Right renal pelvis (tissue), 4 donors: ENCODE data around the gene ZNF618. TPM values are rescaled to one million over a fixed set of nuclear protein-coding genes. Genes with fewer than 3 reads are reported as not detected.

Source experiments
- DNase-seq, 4 donors: peaks; one replicate each; pipeline ENCODE4 v3.0.0-alpha.2; 2013; ENCODE audit warnings: low read depth in 4 of 4, low spot score in 3 of 4, missing footprints in 1 of 4
- polyA plus RNA-seq, 4 donors: library from polyadenylated mRNA; unstranded; fragments of 120-200 nt; gene quantifications; one replicate each; pipeline ENCODE4 v1.2.1, GENCODE V29; 2013; ENCODE audit not compliant: insufficient read length in 4 of 4

ZNF618 gene
- polyA plus RNA-seq, 4 donors = 40.2 to 43.4 (median 41.8) TPM

DNA sequence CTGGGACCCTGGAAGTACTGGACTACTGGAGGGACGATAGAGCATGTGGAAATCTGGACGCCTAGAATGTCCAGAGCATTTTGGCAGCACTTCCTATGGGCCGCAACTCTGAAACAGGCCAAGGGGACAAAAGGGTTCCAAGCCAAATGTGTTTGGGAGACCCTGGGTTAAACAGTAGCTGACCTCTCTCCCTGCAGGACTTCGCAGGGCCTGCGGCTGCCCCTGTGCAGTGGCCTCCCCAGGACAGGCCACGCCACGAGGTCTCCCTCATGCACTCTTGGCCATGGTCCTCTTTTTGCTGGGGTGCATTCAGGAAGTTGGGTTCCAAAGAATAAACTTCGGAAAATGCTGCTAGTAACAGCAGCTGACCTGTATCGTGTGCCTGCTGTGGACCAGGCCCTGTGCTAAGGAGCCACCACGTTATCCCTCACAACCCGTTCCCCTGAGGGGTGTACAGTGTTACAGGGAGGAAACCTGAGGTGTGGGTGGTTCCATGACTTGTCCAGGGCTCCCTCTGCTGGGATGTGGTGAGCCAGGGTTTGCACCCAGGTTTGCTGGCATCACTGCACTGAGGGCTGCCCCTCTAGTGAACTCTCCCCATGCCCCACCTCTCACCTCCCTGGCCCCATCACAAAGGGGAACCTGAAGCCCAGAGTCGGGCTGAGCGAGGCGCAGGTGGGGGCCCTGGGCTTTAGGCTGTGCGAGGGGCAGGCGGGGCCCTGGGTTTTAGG lies 122.6 kb downstream of the ZNF618 start:
- no peak for DNase-seq

DNA sequence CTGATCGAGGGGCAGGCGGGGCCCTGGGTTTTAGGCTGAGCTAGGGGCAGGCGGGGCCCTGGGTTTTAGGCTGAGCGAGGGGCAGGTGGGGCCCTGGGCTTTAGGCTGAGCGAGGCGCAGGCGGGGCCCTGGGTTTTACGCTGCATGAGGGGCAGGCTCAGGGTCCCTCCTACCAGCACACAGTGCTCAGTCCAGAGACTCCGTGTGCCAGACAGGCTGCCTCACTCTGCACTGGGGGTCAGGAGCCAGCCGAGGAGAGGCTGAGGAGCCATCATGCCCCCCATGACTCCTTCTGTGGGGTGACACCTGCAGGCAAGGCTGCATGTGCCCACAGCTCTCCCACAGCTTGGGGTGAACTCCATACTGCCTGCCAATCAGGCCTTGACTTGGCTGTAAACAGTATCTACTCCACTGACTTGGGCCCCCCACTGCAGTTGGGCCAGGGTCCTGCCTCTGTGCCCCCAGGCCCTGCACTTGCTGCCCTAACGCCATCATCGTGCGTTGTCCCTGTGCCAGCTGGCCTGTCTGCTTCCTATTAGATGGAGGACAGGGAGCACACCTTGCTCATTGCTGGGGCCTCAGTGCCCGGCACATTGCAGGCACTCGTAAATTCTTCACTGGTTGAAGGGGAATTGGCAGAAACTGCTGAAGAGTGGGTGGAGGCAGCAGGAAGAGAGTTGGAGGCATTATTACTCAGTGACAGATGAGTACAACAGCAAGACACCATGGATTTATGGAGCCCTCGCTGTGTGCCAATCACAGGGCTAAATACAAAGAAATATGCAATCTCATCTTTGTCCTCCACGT lies 123.3 kb downstream of the ZNF618 start:
- DNase-seq = no peak

DNA sequence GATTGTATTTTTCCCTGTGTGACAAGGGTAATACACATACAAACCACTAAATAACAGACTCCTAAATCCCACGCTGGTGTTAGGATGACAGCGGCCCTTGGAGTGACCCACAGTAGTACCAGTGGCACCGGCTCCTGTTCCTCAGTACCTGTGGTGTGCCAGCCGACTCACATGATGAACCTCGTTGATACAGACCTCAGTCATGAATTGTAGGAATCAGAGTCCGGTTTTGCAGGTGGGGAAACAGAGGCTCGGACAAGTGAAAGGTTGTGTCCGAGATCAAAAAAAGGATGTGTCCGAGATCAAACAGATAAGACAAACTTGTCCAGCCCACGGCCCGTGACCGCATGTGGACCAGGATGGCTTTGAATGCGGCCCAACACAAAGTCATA lies 124.0 kb downstream of the ZNF618 start:
- no peak for DNase-seq

DNA sequence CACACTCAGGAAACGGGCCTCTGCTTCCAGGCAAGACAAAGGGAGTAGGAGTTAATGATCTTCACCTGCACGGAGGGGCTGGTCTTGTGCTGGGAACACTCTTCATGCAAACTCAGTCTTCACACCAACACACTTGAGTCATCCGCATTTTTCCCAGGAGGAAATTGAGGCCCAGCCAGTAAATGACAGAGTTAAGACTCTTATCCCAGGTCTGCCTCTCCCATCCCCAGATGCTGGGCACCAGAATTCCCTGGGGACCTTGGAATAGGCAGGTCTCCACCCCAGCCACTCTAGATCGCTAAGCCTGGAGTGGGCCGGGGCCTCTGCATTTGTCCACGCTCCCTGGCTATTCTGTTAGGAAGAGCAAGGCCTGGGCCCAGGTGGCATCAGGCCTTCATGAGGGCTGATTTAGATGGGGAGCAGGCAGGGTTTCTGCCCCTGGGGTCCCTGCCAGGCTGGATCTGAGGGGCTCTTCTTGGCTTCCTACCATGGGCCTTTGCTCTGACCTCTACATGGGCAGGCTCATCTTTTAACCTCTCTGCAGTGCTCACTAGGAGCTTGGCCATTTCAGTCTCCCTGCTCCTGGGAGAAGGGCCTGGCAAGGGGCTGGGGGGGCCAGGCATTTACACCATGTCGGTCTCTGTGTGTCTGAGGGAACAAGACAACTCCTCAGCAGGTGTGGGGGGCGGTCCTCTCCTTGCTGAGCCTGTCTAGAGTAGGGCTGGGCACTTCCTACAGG lies 124.7 kb downstream of the ZNF618 start:
- no peak for DNase-seq

DNA sequence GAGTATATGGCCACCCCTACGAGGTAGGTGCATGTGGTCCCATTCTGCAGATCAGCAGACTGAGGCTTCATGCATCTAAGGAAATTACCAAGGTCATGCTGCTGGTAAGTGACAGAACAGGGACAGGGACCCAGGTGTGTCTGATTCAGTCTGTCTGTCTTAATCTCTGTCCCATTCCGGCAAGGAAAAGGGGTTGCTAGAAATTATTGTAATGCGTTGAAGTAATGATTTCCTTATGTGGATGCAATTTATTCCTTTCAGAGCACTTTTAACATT lies 125.2 kb downstream of the ZNF618 start:
- no peak for DNase-seq

DNA sequence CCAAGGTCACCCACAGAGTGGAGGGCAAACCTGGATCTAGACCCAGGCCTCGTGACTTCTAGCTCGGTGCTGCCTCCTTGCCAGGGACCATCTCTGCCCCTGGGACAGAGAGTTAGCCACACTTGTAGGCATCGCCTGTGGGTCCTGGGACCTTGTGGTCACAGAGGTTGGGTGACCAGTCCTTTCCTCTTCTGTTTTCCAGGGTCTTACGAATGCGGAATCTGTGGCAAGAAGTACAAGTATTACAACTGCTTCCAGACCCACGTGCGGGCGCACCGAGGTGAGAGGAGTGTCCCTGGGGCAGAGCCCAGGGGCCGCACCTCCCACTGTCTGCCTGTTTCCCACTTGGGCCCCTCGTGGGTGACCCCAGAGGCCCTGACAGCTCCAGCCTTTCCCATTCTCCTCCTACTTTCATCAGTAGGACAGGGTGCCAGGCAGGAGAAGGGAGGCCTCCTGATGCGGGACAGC lies 125.7 kb downstream of the ZNF618 start:
- no peak for DNase-seq

DNA sequence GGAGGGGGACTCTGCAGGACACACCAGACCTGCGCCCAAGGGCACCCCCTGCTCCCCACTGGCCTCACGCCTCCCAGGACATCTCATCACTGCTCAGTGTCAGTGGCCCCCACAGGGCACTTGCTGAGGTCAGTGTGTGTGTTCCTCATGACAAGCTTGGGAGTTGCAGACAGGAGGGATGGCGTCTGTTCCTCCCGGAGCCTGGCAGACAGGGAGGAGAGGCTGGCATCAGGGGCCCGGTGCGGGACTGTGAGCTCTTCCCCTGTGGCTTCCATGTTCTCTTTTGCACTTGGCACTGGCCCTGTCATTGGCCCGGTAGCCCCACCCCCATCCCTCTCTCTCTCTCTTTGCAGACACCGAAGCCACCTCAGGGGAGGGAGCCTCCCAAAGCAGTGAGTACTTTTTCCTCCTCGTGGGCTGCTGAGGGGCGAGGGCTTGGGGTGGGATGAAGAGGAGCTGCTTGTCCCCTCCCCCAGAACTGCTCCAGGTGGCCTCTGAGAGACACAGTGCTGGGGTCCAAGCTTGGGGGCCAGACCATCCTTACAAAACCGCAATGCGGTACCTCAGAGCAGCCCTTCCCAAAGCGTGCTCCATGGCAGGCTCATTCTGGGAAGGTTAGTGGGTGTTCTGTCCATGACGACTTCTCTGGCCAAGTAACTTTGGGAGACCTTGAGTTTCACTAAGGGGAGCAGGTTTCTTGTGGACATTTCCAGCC lies 126.3 kb downstream of the ZNF618 start:
- DNase-seq = no peak

DNA sequence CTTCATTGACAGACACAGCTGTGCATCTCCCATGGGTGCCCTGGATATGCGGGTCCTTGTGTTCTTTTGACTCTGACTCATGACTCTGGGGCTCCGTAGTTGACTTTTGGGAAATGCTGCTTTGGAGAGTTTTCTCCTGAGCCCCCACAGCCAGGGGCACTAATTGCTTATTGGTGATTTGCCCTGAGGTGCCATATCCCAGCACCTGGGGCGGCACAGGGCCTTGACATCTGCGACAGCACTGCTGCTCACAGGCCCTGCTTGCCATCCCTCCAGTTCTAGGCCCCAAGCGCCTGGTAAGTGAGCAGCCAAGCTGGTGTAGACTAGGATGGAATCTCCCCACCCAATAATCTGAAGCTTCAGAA lies 126.9 kb downstream of the ZNF618 start:
- no peak for DNase-seq

DNA sequence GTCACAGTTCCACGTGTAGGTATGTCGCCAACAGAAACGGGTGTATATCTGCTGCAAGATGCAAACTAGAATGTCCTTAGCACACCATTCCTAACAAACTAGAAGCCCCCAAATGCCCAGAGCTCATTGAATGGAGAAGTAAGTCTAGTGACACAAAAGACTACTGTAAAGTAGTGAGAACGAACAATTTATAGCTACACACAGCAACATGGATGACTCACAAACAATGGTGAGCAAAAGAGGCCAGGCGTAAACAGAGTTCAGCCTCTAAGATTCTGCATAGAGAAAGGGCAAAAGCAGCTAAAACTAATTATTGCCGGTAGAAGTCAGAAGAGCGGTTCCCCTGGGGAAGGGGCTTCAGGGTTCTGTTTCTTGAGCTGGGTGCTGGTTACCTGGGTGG lies 127.2 kb downstream of the ZNF618 start:
- no peak for DNase-seq

DNA sequence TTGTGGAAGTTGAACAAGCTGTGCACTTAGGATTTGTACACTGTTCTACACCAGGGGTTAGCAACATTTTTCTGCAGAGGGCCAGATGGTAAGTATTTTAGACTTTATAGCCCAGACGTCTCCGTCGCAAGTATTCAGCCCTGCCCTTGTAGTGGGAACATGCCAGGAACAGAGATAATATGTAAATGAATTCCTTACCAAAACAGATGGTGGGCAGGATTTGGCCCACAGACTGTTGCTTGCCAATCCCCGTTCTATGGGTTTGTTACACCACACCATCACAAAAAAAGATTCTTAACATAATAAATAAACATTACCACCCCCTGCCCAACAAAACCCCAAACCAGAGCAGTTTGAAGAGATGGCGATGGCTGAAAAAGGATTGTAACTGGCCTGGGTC lies 127.6 kb downstream of the ZNF618 start:
- no peak for DNase-seq

DNA sequence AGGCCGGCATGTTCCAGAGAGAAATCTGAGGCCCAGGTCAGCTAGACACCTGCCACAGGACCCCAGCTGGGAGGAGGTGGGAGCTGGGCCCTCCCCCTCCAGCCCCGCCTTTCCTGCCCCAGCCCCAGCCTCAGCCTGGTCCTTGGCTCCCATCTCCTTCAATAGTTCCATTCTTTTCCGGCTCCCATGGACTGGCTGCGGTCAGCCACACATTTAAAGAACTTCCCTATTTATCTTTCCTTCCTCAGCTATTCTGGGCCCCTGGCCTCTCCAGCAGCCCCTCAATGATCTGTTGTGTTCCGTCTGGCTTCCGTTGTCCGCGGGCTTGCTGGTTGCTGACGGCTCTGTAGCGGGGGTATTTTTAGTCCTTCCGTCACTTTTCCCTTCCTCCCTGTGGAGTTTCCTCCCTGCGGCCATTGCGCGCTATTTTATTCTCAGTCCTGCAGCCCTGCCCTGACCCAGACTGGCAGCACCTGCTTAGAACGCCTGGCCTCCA lies 128.2 kb downstream of the ZNF618 start:
- DNase-seq = no peak

DNA sequence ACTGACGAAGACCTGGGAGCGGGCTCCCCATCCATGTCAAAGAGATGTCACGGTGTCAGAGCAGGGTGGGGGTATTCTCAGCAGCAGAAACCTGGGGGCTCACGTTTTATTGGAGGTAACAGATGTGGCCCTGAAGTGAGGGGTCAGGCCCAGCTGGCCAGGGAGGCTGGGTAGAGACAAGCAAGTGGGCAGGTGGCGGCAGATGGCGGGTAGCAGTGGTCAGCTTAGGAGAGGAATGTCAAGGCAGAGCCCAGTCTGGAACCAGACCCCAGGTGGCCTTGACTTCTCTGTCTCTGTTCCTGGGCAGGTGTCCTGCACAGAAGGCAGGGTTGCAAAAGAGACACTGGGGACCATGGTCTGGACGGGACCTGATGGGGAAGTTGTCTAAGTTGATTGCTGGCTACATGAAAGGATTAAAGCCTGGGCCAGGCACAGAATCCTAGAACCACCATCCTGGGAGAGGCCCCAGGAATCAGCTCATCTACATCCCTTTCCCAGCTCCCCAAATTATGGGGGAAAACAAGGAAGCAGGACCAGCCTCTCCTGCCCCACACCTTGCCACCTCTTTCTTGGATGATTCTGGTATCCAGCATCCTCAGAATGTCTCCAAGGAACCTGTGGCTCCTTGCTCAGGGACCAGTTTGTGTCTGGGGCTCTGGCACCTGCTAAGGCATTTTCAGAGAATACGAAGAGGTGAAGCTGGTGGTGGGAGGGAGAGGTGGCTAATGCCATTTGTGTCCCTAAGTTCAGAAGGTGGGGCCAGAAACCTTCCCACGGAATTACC lies 129.5 kb downstream of the ZNF618 start:
- no peak for DNase-seq

DNA sequence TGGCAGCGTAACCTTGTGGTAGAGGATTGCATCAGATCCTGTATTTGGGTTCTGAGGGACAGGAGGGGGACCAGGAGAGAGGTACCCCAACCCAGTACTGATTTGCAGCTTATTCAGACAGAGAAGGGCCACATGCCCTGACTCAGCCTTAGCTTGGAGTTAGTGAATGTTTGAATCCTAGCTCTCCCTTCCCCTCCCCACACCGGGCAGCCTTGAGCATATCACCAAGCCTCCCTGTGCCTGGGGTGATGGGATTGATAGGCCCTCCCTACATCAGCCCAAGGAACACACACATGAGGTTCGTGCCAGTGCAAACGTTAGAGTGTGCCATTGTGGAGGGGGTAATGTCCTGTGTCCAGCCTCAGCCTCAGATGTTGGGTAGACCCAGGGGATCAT lies 130.0 kb downstream of the ZNF618 start:
- DNase-seq = no peak

DNA sequence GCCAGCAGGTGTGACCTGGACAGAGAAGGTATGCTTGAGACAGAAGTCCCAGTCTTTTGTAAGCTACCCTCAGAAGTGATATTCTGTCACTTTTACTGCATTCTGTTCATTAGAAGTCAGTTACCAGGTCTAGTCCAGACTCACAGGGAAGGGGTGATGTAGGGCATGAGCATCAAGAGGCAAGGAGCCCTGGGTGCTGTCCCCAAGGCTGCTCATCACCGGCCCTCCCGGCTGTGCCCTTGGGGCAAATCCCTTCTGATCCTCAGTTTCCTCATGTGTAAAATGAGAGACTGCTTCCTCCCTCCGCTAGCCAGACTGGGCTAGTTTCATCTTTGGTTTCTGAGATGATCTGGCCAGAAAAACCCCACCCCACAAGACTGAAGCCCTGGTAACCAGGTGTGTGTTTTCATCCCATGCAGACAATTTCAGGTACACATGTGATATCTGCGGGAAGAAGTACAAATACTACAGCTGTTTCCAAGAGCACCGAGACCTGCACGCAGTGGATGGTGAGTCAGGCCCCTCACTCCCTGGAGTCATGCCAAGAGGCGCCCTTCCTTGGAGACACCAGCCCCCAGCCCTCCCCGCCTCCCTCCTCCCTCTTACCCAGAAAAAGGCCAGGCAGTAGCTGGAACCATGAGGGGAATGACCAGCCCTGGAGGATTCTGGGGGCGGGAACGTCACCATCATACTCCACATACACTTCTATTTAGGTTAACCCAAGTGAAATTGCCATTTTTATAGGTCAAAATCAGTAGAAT lies 131.0 kb downstream of the ZNF618 start:
- DNase-seq = no peak

DNA sequence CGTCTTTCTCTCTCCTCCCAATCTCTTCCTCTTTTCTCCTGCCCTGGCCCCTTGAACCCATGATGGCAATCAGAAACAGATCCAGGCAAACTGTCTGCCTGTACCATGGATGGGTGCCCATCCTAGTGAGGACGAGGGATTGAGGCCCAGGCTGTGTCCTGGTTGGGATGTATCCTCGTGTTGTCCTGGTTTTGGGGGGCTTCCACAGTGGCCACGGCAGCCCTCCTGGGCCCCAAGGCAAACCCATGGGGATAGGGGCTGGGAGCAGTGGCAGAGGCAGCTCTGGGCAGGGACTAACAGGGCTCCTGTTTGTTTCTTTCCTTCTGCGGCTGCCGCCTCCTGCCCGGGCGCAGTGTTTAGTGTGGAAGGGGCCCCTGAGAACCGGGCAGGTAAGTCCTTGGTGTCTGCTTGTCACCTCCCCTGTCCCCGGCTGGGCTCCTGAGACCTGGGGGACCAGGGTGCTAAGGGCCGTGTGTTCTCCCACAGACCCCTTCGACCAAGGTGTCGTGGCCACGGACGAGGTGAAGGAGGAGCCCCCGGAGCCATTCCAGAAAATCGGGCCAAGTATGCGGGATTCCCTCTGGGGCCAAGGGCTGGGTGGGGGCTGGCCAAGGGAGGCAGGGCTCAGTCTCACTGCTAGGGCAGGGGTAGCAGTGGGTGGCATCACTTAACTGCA lies 132.0 kb downstream of the ZNF618 start:
- DNase-seq = no peak

DNA sequence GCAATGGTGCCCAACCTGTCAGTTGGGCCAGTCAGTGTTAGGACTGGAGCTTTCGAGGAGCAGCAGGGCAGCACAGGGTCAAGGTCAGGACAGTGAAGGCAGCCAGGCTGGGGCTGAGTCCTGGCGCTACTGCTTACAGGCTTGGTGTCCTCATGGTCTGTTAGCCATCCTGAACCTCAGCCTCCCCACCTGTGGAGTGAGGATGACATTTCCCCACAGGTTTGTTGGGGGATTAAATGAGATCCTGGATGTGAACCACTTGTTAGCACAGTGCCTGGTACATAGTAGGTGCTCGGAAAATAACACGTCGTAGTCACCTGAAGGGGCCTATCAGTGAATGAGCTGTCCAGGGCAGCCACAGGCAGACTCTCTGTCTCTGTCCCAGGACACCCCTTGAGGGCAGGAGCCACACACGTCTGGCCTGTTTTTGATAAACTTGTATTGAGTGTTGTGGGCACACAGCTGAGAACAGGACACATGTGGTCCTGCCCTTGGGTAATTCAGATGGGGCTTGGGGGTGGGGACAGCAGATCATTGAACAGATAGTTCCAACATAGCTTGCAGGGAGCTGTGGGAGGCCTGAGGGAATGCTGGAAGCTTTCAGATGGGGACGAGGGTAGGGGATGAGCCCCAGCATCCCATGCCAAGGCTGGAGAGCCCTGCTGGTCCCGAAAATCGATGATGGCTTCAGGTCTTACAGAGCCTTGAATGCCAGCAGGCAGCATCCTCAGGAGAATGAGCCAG lies 132.7 kb downstream of the ZNF618 start:
- no peak for DNase-seq

DNA sequence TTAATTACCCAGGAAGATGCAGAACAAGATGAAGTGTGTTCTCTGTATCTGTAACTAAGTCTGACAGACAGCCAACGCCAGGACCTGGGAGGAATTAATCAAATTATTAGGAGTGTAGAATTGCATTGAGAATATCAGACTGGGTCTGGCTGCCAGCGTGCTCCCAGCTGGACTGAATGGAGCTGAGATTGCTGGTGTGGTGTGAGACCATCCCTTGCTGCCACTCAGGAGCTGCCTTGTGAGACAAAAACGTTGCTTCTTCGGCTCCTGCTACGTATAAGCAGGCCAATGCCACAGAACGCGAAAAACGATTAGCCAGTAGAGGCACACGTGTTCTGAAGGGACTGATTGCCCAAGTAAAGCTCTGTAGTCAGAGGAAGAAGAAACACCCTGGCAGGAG lies 135.2 kb downstream of the ZNF618 start:
- DNase-seq = no peak

DNA sequence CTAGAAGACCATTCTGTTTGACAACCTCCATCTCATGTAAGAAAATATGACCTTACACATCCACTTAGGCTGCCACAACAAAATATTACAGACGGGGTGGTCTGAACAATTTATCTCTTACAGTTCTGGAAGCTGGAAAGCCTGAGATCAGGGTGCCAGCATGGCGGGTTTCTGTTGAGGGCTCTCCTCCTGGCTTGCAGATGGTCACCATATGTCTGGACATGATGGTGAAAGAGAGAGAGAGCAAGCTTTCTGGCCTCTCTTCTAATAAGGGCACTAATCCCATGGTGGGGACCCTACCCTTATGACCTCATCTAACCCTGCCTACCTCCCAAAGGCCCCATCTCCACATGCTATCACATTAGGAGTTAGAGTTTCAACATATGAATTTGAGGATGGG lies 136.0 kb downstream of the ZNF618 start:
- no peak for DNase-seq
